ENCODE measurements around the gene VAMP2. TPM values are rescaled to one million over a fixed set of nuclear protein-coding genes. Genes with fewer than 3 reads are reported as not detected.
A peak's percentile ranks its signal among the peaks of the same experiment; 100 is the strongest.

The VAMP2 gene
- 10 to 100 TPM; 82.4 to 86.1 TPM for total RNA-seq

GRCh38 chr17:8162233-8162996 lies at the start of gene VAMP2:
TSS of gene VAMP2 (minus strand) at chr17:8162948. CDS start at chr17:8162879, 69 bp downstream.

GRCh38 chr17:8209907-8210760 lies 47.4 kb upstream of the VAMP2 start, which contains the start of gene AURKB:
TSS of gene AURKB (minus strand) at chr17:8210575. CDS start at chr17:8210224, 351 bp downstream.

GRCh38 chr17:8189711-8190477 lies 27.1 kb upstream of the VAMP2 start, which contains the start of gene BORCS6:
TSS of gene BORCS6 (minus strand) at chr17:8190180. CDS start at chr17:8190140, 40 bp downstream.

GRCh38 chr17:8176197-8176940 lies 13.6 kb upstream of the VAMP2 start, which contains the start of gene TMEM107:
TSS of gene TMEM107 (minus strand) at chr17:8176380. CDS start at chr17:8176286, 94 bp downstream.

GRCh38 chr17:8152112-8152775 lies 10.5 kb downstream of the VAMP2 start, which contains the start of gene PER1:
TSS of gene PER1 (minus strand) at chr17:8152404. CDS start at chr17:8150706, 1,698 bp downstream.

GRCh38 chr17:8123695-8124349 lies 38.9 kb downstream of the VAMP2 start, which contains the start of gene HES7:
TSS of gene HES7 (minus strand) at chr17:8124106. CDS start at chr17:8124084, 22 bp downstream.

GRCh38 chr17:8117980-8118768 lies 44.6 kb downstream of the VAMP2 start, which contains the start of gene ALOXE3:
TSS of gene ALOXE3 (minus strand) at chr17:8118514. CDS start at chr17:8117990, 524 bp downstream.

Small RNA genes within 50 kb of the gene (microRNA-seq; reads per million reads assigned to microRNA genes)
- gene MIR4521 (ENCODE audit: borderline microRNAs expressed, borderline replicate concordance) (14.4 reads per million, percentile 48 among the genes with 10 or more reads in this experiment), gene MIR6883 (ENCODE audit: borderline microRNAs expressed, borderline replicate concordance) (not detected)

Other genes with a start within 250 kb of the VAMP2 start
- gene RNF227, start 246.7 kb downstream of the VAMP2 start, total RNA-seq, result 1 to 10 TPM; 5.6 to 7.0 TPM
- 10 to 100 TPM; 11.0 to 11.4 TPM for gene KCNAB3, start 233.1 kb downstream of the VAMP2 start, total RNA-seq
- 100 to 1,000 TPM; 215 to 242 TPM for gene TRAPPC1, start 231.0 kb downstream of the VAMP2 start, total RNA-seq
- 10 to 100 TPM; 54.9 to 55.2 TPM for gene CNTROB, start 230.7 kb downstream of the VAMP2 start, total RNA-seq
- not detected for gene GUCY2D, start 160.3 kb downstream of the VAMP2 start, total RNA-seq
- not detected for gene ALOX15B, start 123.9 kb downstream of the VAMP2 start, total RNA-seq
- 1 to 10 TPM in 1 of 2 experiments, under 1 TPM in 1; 0.48 to 1.1 TPM for gene ALOX12B, start 75.2 kb downstream of the VAMP2 start, total RNA-seq
- not detected for gene ALOXE3, start 44.4 kb downstream of the VAMP2 start, total RNA-seq
- 1 to 10 TPM in 1 of 2 experiments, under 1 TPM in 1; 0.28 to 1.0 TPM for gene HES7, start 38.8 kb downstream of the VAMP2 start, total RNA-seq
- 10 to 100 TPM; 38.9 to 42.4 TPM for gene PER1, start 10.5 kb downstream of the VAMP2 start, total RNA-seq
- gene TMEM107, start 13.4 kb upstream of the VAMP2 start, total RNA-seq, result 10 to 100 TPM; 35.4 to 36.6 TPM
- 10 to 100 TPM; 15.0 to 15.5 TPM for gene BORCS6, start 27.2 kb upstream of the VAMP2 start, total RNA-seq
- gene AURKB, start 47.6 kb upstream of the VAMP2 start, total RNA-seq, result 100 to 1,000 TPM; 126 to 127 TPM
- gene CTC1, start 85.1 kb upstream of the VAMP2 start, total RNA-seq, result 100 to 1,000 TPM; 172 to 175 TPM
- gene PFAS, start 86.3 kb upstream of the VAMP2 start, total RNA-seq, result 10 to 100 TPM; 50.8 to 59.6 TPM
- 10 to 100 TPM; 41.5 to 41.6 TPM for gene RANGRF, start 125.7 kb upstream of the VAMP2 start, total RNA-seq
- 10 to 100 TPM; 11.3 to 11.6 TPM for gene SLC25A35, start 132.5 kb upstream of the VAMP2 start, total RNA-seq
- gene ARHGEF15, start 147.3 kb upstream of the VAMP2 start, total RNA-seq, result not detected
- not detected for gene ODF4, start 176.9 kb upstream of the VAMP2 start, total RNA-seq
- gene RPL26, start 220.2 kb upstream of the VAMP2 start, total RNA-seq, result 1,000 to 10,000 TPM; 2,778 to 2,823 TPM
- under 1 TPM in 1 of 2 experiments, not detected in 1; 0.10 TPM for gene RNF222, start 234.9 kb upstream of the VAMP2 start, total RNA-seq

Data from activated naive CD4-positive, alpha-beta T cell treated with anti-CD3 and anti-CD28 coated beads, Interleukin-2, amount 10 ng/mL, durations not matched to agents 5 hours and 36 hours (primary cell).